Neutrophil (primary cell): ENCODE measurements around the gene ECM2.

Source experiments
- H3K27ac ChIP-seq: fragments of 200-600 bp; sonication (generic); 2 replicates; pipeline ENCODE4 v1.5.1; 2016; ENCODE audit warnings: mild to moderate bottlenecking, moderate library complexity
- H3K27me3 ChIP-seq: fragments of 200-600 bp; sonication (generic); 2 replicates; pipeline ENCODE4 v1.6.0; 2016; ENCODE audit warnings: mild to moderate bottlenecking
- H3K36me3 ChIP-seq: fragments of 200-600 bp; sonication (generic); 2 replicates; pipeline ENCODE4 v1.5.1; 2017
- H3K4me1 ChIP-seq, 2 experiments: fragments of 200-600 bp in 1 of 2; sonication (generic) in 1 of 2; 1 replicate in 1 of 2; 2 replicates in 1 of 2; pipeline versions ENCODE4 v1.5.1 to v1.6.1; 2013 to 2016; ENCODE audit warnings: low read depth in 1 of 2, low read length in 1 of 2, mild to moderate bottlenecking in 1 of 2, moderate library complexity in 1 of 2; ENCODE audit not compliant: control insufficient read depth in 1 of 2, insufficient read depth in 1 of 2
- H3K4me3 ChIP-seq, 2 experiments: fragments of 200-600 bp in 1 of 2; sonication (generic) in 1 of 2; 1 replicate in 1 of 2; 2 replicates in 1 of 2; pipeline ENCODE4 v1.5.1; 2013 to 2016; ENCODE audit warnings: low read depth in 1 of 2, low read length in 1 of 2, mild to moderate bottlenecking in 1 of 2, moderate library complexity in 1 of 2
- H3K9me3 ChIP-seq: fragments of 200-600 bp; sonication (generic); 2 replicates; pipeline ENCODE4 v1.5.1; 2016
- CTCF ChIP-seq: fragments of 200-600 bp; sonication (generic); IDR thresholded peaks from 2 replicates; pipeline ENCODE4 v1.5.1; 2016; ENCODE audit warnings: antibody characterized with exemption

Gene ECM2

GRCh38 chr9:92530893-92531292 is 4.9 kb downstream of the ECM2 start:
- H3K36me3 ChIP-seq, result no peaks in the 10 kb centered on the region

GRCh38 chr9:92529124-92529523 is 6.7 kb downstream of the ECM2 start:
- Histone ChIP-seq H3K4me1 (peaks cover 0 to under 1% of the 10 kb centered on the region in 2 experiments), H3K4me3 (no peak overlapping the region), H3K9me3 (no peaks in the 10 kb centered on the region), H3K36me3 (no peaks in the 10 kb centered on the region), H3K27ac (no peak overlapping the region), H3K27me3 (no peaks in the 10 kb centered on the region)
- no peak for TF ChIP-seq CTCF

More at GRCh38 chr9:92530893-92531292, 4.9 kb downstream of the ECM2 start:
- H3K4me3 ChIP-seq, result no peak overlapping the region
- no peaks in the 10 kb centered on the region for H3K9me3 ChIP-seq
- H3K27me3 ChIP-seq, result no peaks in the 10 kb centered on the region
- TF ChIP-seq CTCF, result no peak
- H3K4me1 ChIP-seq, result peaks cover 0 to 15% of the 10 kb centered on the region in 2 experiments
- no peak overlapping the region for H3K27ac ChIP-seq

- Histone ChIP-seq H3K27ac (no peak overlapping the region), H3K36me3 (no peaks in the 10 kb centered on the region), H3K4me3 (no peak overlapping the region), H3K4me1 (no peaks in the 10 kb centered on the region), H3K27me3 (no peaks in the 10 kb centered on the region), H3K9me3 (no peaks in the 10 kb centered on the region)
- TF ChIP-seq CTCF, result no peak
Measured at GRCh38 chr9:92528522-92528849, 7.3 kb downstream of the ECM2 start.

- Histone ChIP-seq H3K36me3 (no peaks in the 10 kb centered on the region), H3K27me3 (no peaks in the 10 kb centered on the region), H3K4me3 (no peak overlapping the region), H3K9me3 (no peaks in the 10 kb centered on the region), H3K27ac (no peak overlapping the region), H3K4me1 (no peaks in the 10 kb centered on the region)
- no peak for TF ChIP-seq CTCF
Measured at GRCh38 chr9:92527832-92528521, 7.8 kb downstream of the ECM2 start.

GRCh38 chr9:92527291-92527828 is 8.4 kb downstream of the ECM2 start:
- TF ChIP-seq CTCF, result no peak
- Histone ChIP-seq H3K4me3 (no peak overlapping the region), H3K9me3 (no peaks in the 10 kb centered on the region)

More at GRCh38 chr9:92527291-92527828, 8.4 kb downstream of the ECM2 start:
- Histone ChIP-seq H3K4me1 (no peaks in the 10 kb centered on the region), H3K27me3 (no peaks in the 10 kb centered on the region), H3K36me3 (no peaks in the 10 kb centered on the region), H3K27ac (no peak overlapping the region)
